Naive thymus-derived CD4-positive, alpha-beta T cell (primary cell): ENCODE data around the gene KRT32. TPM values are rescaled to one million over a fixed set of nuclear protein-coding genes. Genes with fewer than 3 reads are reported as not detected.

Experiments
- ATAC-seq: fragments of 150-1000 bp; cut with Tn5 transposase; 2 replicates; pipeline ENCODE4 v1.10.0; 2021; ENCODE audit warnings: mild to moderate bottlenecking, moderate library complexity
- CTCF ChIA-PET: fragments of 350-600 bp; sonication (Branson Sonifier 250); formaldehyde crosslinking; loops from one replicate; lab custom pipeline; 2021; ENCODE audit warnings: antibody characterized with exemption; lab: Charles Lee
- POLR2A ChIA-PET: fragments of 350-600 bp; sonication (Branson Sonifier 250); formaldehyde crosslinking; loops from one replicate; lab custom pipeline; 2021; ENCODE audit warnings: antibody characterized with exemption, inconsistent platforms; lab: Charles Lee
- DNase-seq, 9 donors: peaks; one replicate each; pipeline versions ENCODE4 v3.0.0 to v3.0.0-alpha.2; 2020 to 2022; ENCODE audit warnings: mixed read lengths in 1 of 9
- H3K27ac ChIP-seq: one replicate; pipeline ENCODE4 v1.7.0; 2013; ENCODE audit warnings: mild to moderate bottlenecking, low read depth, low read length, moderate library complexity
- H3K27me3 ChIP-seq, 2 donors: one replicate each; pipeline ENCODE4 v1.7.0; 2013; ENCODE audit warnings: low read length in 2 of 2, mild to moderate bottlenecking in 2 of 2, moderate library complexity in 2 of 2; ENCODE audit not compliant: control insufficient read depth in 2 of 2, insufficient read depth in 2 of 2
- H3K36me3 ChIP-seq, 3 experiments: 1 replicate in 2 of 3; 2 replicates in 1 of 3; pipeline ENCODE4 v1.7.0; 2013; ENCODE audit warnings: low read length in 3 of 3, mild to moderate bottlenecking in 3 of 3, moderate library complexity in 1 of 3; ENCODE audit not compliant: insufficient read depth in 3 of 3, control insufficient read depth in 2 of 3
- H3K4me1 ChIP-seq, 2 donors: one replicate each; pipeline ENCODE4 v1.7.0; 2013; ENCODE audit warnings: low read length in 2 of 2, mild to moderate bottlenecking in 2 of 2, moderate library complexity in 1 of 2; ENCODE audit not compliant: control insufficient read depth in 2 of 2, insufficient read depth in 2 of 2
- H3K4me3 ChIP-seq: 2 replicates; pipeline ENCODE4 v1.7.0; 2013; ENCODE audit warnings: mild to moderate bottlenecking, low read length
- H3K9me3 ChIP-seq, 3 experiments: 1 replicate in 2 of 3; 2 replicates in 1 of 3; pipeline ENCODE4 v1.7.0; 2013; ENCODE audit warnings: low read length in 3 of 3; ENCODE audit not compliant: control insufficient read depth in 2 of 3
- H3K27ac Mint-ChIP-seq, 9 donors: one replicate each; pipeline ENCODE4 v1.8.0; 2020 to 2022; ENCODE audit warnings: mixed read lengths in 9 of 9, mild to moderate bottlenecking in 8 of 9, moderate library complexity in 5 of 9, inconsistent platforms in 2 of 9
- H3K27me3 Mint-ChIP-seq, 5 donors: one replicate each; pipeline ENCODE4 v1.8.0; 2021 to 2022; ENCODE audit warnings: mixed read lengths in 5 of 5, mild to moderate bottlenecking in 1 of 5
- H3K36me3 Mint-ChIP-seq, 5 donors: one replicate each; pipeline ENCODE4 v1.8.0; 2020 to 2022; ENCODE audit warnings: mixed read lengths in 5 of 5, mild to moderate bottlenecking in 3 of 5, inconsistent platforms in 1 of 5
- H3K4me1 Mint-ChIP-seq, 7 donors: one replicate each; pipeline ENCODE4 v1.8.0; 2020 to 2022; ENCODE audit warnings: mixed read lengths in 7 of 7, mild to moderate bottlenecking in 3 of 7, inconsistent platforms in 1 of 7
- H3K4me3 Mint-ChIP-seq, 10 donors: one replicate each; pipeline ENCODE4 v1.8.0; 2020 to 2022; ENCODE audit warnings: mild to moderate bottlenecking in 10 of 10, mixed read lengths in 10 of 10, moderate library complexity in 6 of 10, inconsistent platforms in 2 of 10
- H3K9me3 Mint-ChIP-seq, 11 donors: one replicate each; pipeline ENCODE4 v1.8.0; 2020 to 2022; ENCODE audit warnings: mixed read lengths in 11 of 11, mild to moderate bottlenecking in 4 of 11, inconsistent platforms in 1 of 11, moderate library complexity in 1 of 11
- intact Hi-C, 2 donors: fragments of 100-400 bp; cut with micrococcal nuclease; formaldehyde crosslinking; loops; one replicate each; pipeline ENCODE4 v1.15.1; 2023
- polyA plus RNA-seq, 2 donors: library from polyadenylated mRNA; unstranded; fragments of 300-500 nt; fragmentation: Illumina TruSeq; gene quantifications; one replicate each; pipeline ENCODE4 v1.2.3, GENCODE V29; 2021
- total RNA-seq, 6 experiments: library from RNA in 5 of 6; stranded (reverse) in 5 of 6; gene quantifications; 1 replicate in 5 of 6; 2 replicates in 1 of 6; pipeline ENCODE4 v1.2.3 and lab custom pipeline; 2021 to 2026

KRT32 gene
- total and polyA plus RNA-seq, 7 experiments from 2014 or later = not detected

DNA sequence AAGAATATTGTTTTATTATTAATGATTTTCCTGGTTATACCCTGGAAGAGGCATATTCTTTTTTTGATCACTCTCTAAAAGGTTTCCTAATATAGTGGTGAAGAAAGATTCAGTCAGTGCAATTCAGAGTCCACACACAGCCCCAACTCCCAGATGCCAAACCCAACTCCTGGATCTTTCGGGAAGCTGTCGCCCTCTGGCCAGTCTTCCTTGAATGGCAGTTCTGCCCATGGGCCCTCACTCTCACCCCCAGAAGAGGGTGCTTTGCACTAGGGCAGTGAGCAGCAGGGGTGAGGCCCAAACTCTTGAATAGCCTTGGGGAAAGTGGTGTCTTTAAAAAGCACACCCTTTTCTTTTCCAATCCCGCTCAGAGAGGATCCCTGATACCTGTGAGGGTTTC is 11.0 kb downstream of the KRT32 start:
- Mint-ChIP-seq H3K9me3 (peaks cover 0 to 3% (median 0%) of the 10 kb centered on the region in 11 donors), H3K4me1 (no peaks in the 10 kb centered on the region), H3K27ac (no peak overlapping the region), H3K36me3 (no peaks in the 10 kb centered on the region), H3K27me3 (peaks cover 0 to 18% (median 0%) of the 10 kb centered on the region in 5 donors), H3K4me3 (no peak overlapping the region)
- Histone ChIP-seq H3K4me3 (no peak overlapping the region), H3K27me3 (no peaks in the 10 kb centered on the region), H3K36me3 (no peaks in the 10 kb centered on the region), H3K9me3 (no peaks in the 10 kb centered on the region), H3K27ac (no peak overlapping the region), H3K4me1 (no peaks in the 10 kb centered on the region)
- no peak for DNase-seq
- intact Hi-C loops = no loop called here
- ATAC-seq = no peak
- ChIA-PET CTCF (no interaction called here), POLR2A (no interaction called here)

DNA sequence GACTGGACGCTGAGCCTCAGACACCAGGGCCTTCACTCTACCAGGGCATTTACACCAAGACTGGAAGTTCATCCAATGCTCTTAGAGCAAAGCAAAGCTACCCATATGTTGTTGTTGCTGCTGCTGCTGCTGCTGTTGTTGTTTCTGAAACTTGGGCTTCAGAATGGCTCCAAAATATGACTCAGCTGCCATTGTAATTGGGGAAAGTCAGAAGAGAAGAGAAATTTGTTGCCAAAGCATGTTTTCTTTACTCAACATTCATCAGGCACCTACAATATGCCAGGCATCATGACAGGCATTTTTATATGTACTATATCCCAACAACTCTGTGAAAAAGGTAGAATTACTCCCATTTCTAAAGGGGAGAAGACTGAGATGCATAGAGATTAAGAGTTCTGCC is 11.9 kb downstream of the KRT32 start:
- Histone ChIP-seq H3K9me3 (no peaks in the 10 kb centered on the region), H3K4me1 (no peaks in the 10 kb centered on the region), H3K27ac (no peak overlapping the region), H3K36me3 (no peaks in the 10 kb centered on the region), H3K4me3 (no peak overlapping the region), H3K27me3 (no peaks in the 10 kb centered on the region)
- H3K4me3 Mint-ChIP-seq = no peak overlapping the region
- no peak for ATAC-seq
- no peaks in the 10 kb centered on the region for H3K36me3 Mint-ChIP-seq
- DNase-seq = no peak
- H3K9me3 Mint-ChIP-seq = peaks cover 0 to under 1% (median 0%) of the 10 kb centered on the region in 11 donors
- CTCF ChIA-PET = interaction anchor here (1.2 kb wide), 1 partner anchor 13 kb away, joined by 3 read pairs; no protein-coding TSS in a partner anchor
- peaks cover 0 to 20% (median under 1%) of the 10 kb centered on the region in 5 donors for H3K27me3 Mint-ChIP-seq
- H3K4me1 Mint-ChIP-seq = no peaks in the 10 kb centered on the region
- no peak overlapping the region for H3K27ac Mint-ChIP-seq
- intact Hi-C loops = no loop called here
- POLR2A ChIA-PET = no interaction called here

DNA sequence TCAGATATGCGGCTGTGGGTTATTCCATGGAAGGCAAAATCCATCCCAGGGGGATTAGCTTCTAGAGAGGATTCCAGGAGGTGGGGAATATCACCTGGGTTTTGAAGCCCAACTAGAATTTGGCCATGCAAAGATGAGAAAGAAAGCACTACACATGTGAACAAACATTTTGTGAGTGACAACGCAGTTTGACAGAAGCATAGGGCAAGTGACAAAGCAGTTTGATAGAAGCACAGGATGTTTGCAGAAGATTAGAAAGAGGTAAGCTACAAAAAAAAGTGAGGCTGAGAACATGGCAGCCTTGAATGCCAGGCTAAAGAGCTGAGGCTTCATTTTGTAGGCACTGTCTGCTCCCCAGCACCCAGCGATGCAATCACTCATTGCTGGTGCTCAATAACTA is 14.1 kb downstream of the KRT32 start:
- H3K9me3 Mint-ChIP-seq = peaks cover 0 to 1% (median 0%) of the 10 kb centered on the region in 11 donors
- no peaks in the 10 kb centered on the region for H3K9me3 ChIP-seq
- ATAC-seq (no peak), DNase-seq (no peak)
- ChIA-PET POLR2A (no interaction called here), CTCF (no interaction called here)
- no peaks in the 10 kb centered on the region for H3K27me3 ChIP-seq
- no peaks in the 10 kb centered on the region for H3K36me3 ChIP-seq
- H3K36me3 Mint-ChIP-seq = no peaks in the 10 kb centered on the region
- no peak overlapping the region for H3K4me3 ChIP-seq
- H3K27ac ChIP-seq = no peak overlapping the region
- no peak overlapping the region for H3K4me3 Mint-ChIP-seq
- intact Hi-C loops = no loop called here
- peaks cover 0 to 2% (median 0%) of the 10 kb centered on the region in 7 donors for H3K4me1 Mint-ChIP-seq
- H3K27me3 Mint-ChIP-seq = peaks cover 0 to 17% (median 4%) of the 10 kb centered on the region in 5 donors
- H3K27ac Mint-ChIP-seq = peak overlapping the region in 1 of 9 donors; percentile 5
- no peaks in the 10 kb centered on the region for H3K4me1 ChIP-seq

GRCh38 chr17:41452281-41452680 is 14.9 kb downstream of the KRT32 start:
- peak; percentile 29 for ATAC-seq
- intact Hi-C loops = no loop called here
- DNase-seq = no peak
- H3K36me3 Mint-ChIP-seq = no peaks in the 10 kb centered on the region
- POLR2A ChIA-PET = no interaction called here
- H3K4me1 ChIP-seq = no peaks in the 10 kb centered on the region
- no peaks in the 10 kb centered on the region for H3K36me3 ChIP-seq
- peak overlapping the region in 1 of 9 donors; percentile 70 for H3K27ac Mint-ChIP-seq
- peaks cover 0 to 2% (median 0%) of the 10 kb centered on the region in 7 donors for H3K4me1 Mint-ChIP-seq
- H3K4me3 Mint-ChIP-seq = no peak overlapping the region
- peaks cover 0 to 1% (median 0%) of the 10 kb centered on the region in 11 donors for H3K9me3 Mint-ChIP-seq
- CTCF ChIA-PET = no interaction called here
- H3K27me3 ChIP-seq = no peaks in the 10 kb centered on the region
- H3K27me3 Mint-ChIP-seq = peaks cover 0 to 15% (median 4%) of the 10 kb centered on the region in 5 donors
- no peaks in the 10 kb centered on the region for H3K9me3 ChIP-seq
- H3K4me3 ChIP-seq = no peak overlapping the region
- no peak overlapping the region for H3K27ac ChIP-seq

DNA sequence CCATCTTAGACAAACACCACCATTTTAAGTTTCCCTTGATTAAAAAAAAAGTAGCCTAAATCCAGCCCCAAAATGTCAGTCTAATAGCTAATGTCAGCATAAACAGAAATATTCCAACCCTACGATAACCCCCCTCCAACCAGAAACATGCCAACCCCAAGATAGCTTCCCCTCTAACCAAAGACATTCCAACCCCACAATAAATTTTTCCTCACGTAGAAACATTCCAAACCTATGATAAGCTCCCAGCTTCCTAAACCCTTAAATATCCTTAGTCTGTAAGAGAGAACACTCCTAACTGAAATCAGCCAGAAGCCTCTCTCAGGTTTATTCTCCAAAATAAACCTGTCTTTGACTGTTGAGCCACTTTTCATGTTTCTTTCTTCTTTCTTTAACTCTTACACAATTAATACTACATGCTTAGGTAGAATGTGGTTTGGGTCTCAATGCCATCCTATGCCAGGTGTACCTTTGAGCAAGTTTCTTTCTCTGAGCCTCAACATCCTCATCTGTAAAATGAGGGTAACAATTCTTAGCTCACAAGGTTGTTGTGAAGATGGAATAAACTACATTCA is 15.9 kb downstream of the KRT32 start:
- peaks cover 0 to 2% (median 0%) of the 10 kb centered on the region in 7 donors for H3K4me1 Mint-ChIP-seq

GRCh38 chr17:41449008-41449407 is 18.2 kb downstream of the KRT32 start:
- DNase-seq (no peak), ATAC-seq (no peak)
- Mint-ChIP-seq H3K4me1 (peaks cover 0 to 2% (median 0%) of the 10 kb centered on the region in 7 donors), H3K4me3 (no peak overlapping the region), H3K36me3 (no peaks in the 10 kb centered on the region), H3K27me3 (peaks cover 0 to 15% (median 7%) of the 10 kb centered on the region in 5 donors), H3K27ac (no peak overlapping the region), H3K9me3 (peaks cover 0 to 1% (median 0%) of the 10 kb centered on the region in 11 donors)
- H3K4me1 ChIP-seq = no peaks in the 10 kb centered on the region
- no peaks in the 10 kb centered on the region for H3K9me3 ChIP-seq
- intact Hi-C loops = no loop called here
- no peak overlapping the region for H3K4me3 ChIP-seq
- H3K27ac ChIP-seq = no peak overlapping the region
- CTCF ChIA-PET = interaction anchor here (1.3 kb wide), 1 partner anchor 214 kb away, joined by 3 read pairs; no protein-coding TSS in a partner anchor
- H3K36me3 ChIP-seq = no peaks in the 10 kb centered on the region
- no peaks in the 10 kb centered on the region for H3K27me3 ChIP-seq
- POLR2A ChIA-PET = no interaction called here

More for the DNA sequence above, 15.9 kb downstream of the KRT32 start:
- Histone ChIP-seq H3K36me3 (no peaks in the 10 kb centered on the region), H3K4me3 (no peak overlapping the region), H3K9me3 (no peaks in the 10 kb centered on the region), H3K27me3 (no peaks in the 10 kb centered on the region), H3K27ac (no peak overlapping the region), H3K4me1 (no peaks in the 10 kb centered on the region)
- H3K27ac Mint-ChIP-seq = peak overlapping the region in 1 of 9 donors; percentile 16
- no peak for DNase-seq
- H3K27me3 Mint-ChIP-seq = peaks cover 0 to 17% (median 4%) of the 10 kb centered on the region in 5 donors
- CTCF ChIA-PET = no interaction called here
- peaks cover 0 to 1% (median 0%) of the 10 kb centered on the region in 11 donors for H3K9me3 Mint-ChIP-seq
- intact Hi-C loops = no loop called here
- ATAC-seq = no peak
- no peaks in the 10 kb centered on the region for H3K36me3 Mint-ChIP-seq
- POLR2A ChIA-PET = no interaction called here
- H3K4me3 Mint-ChIP-seq = no peak overlapping the region

DNA sequence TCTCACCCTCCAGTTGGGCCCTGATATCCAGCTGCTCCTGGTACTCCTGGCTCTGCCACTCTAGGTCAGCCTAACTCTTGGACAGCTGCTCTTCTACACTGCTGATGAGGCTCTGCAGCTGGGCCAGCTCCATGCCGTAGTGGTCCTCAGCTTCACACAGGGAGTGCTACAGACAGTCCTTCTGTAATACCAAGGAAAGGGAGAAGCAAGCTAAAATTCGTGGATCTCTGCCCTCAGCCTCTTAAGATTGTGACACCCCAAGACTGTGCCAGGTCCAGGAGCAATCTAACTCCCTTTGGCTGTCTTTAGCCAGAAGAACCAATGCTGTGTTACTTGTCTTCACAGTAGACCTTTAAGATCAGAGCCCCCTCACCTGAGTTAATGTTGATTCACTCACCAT is 18.7 kb downstream of the KRT32 start:
- ChIA-PET CTCF (interaction anchor here (1.3 kb wide), 1 partner anchor 215 kb away, joined by 3 read pairs; no protein-coding TSS in a partner anchor), POLR2A (no interaction called here)

More for the DNA sequence above, 18.7 kb downstream of the KRT32 start:
- Mint-ChIP-seq H3K4me1 (peaks cover 0 to 2% (median 0%) of the 10 kb centered on the region in 7 donors), H3K36me3 (no peaks in the 10 kb centered on the region), H3K4me3 (no peak overlapping the region), H3K9me3 (peaks cover 0 to 1% (median 0%) of the 10 kb centered on the region in 11 donors), H3K27me3 (peaks cover 0 to 16% (median 7%) of the 10 kb centered on the region in 5 donors), H3K27ac (peak overlapping the region in 1 of 9 donors; percentile 29)
- H3K27me3 ChIP-seq = no peaks in the 10 kb centered on the region
- no peaks in the 10 kb centered on the region for H3K9me3 ChIP-seq
- no peaks in the 10 kb centered on the region for H3K4me1 ChIP-seq
- no peaks in the 10 kb centered on the region for H3K36me3 ChIP-seq
- H3K27ac ChIP-seq = no peak overlapping the region
- no peak for ATAC-seq
- no peak for DNase-seq
- intact Hi-C loops = no loop called here
- H3K4me3 ChIP-seq = no peak overlapping the region
